Fibroblast of skin of scalp (primary cell): Measurements from ENCODE around the gene NDFIP2. TPM values are rescaled to one million over a fixed set of nuclear protein-coding genes. Genes with fewer than 3 reads are reported as not detected.
A peak's percentile ranks its signal among the peaks of the same experiment; 100 is the strongest.

Experiments used
- DNase-seq: peaks from one replicate; pipeline ENCODE4 v3.0.0-alpha.2; 2013
- polyA plus RNA-seq, 2 experiments: library from polyadenylated mRNA; unstranded; fragments of 120-200 nt; gene quantifications; one replicate each; pipeline ENCODE4 v1.2.1, GENCODE V29; 2013; ENCODE audit not compliant: insufficient read length in 2 of 2

NDFIP2 gene
- 27.1 TPM for polyA plus RNA-seq (2013, experiment 1 of 2; ENCODE audit: insufficient read length)
- 29.3 TPM for polyA plus RNA-seq (2013, experiment 2 of 2; ENCODE audit: insufficient read length)

GRCh38 chr13:79480954-79481684 is at the start of gene NDFIP2:
Gene NDFIP2, plus strand, starts transcription at chr13:79481155. Its CDS starts 49 bp downstream, at chr13:79481204.
- peak; percentile 87 for DNase-seq

- DNase-seq, result no peak
Observed at GRCh38 chr13:79432086-79432485, 48.9 kb upstream of the NDFIP2 start.

GRCh38 chr13:79432992-79433391 is 48.0 kb upstream of the NDFIP2 start:
- DNase-seq, result no peak

GRCh38 chr13:79434556-79434955 is 46.4 kb upstream of the NDFIP2 start:
- DNase-seq, result no peak

GRCh38 chr13:79435561-79435990 is 45.4 kb upstream of the NDFIP2 start:
- DNase-seq, result peak; percentile 48

GRCh38 chr13:79439275-79439674 is 41.7 kb upstream of the NDFIP2 start:
- DNase-seq, result no peak

GRCh38 chr13:79440958-79441528 is 39.9 kb upstream of the NDFIP2 start:
- DNase-seq, result no peak

- peak; percentile 38 for DNase-seq
Observed at GRCh38 chr13:79442221-79442620, 38.7 kb upstream of the NDFIP2 start.

- no peak for DNase-seq
Observed at GRCh38 chr13:79442706-79443105, 38.2 kb upstream of the NDFIP2 start.

- DNase-seq, result no peak
Observed at GRCh38 chr13:79445968-79446645, 34.8 kb upstream of the NDFIP2 start.

GRCh38 chr13:79447141-79447540 is 33.8 kb upstream of the NDFIP2 start:
- DNase-seq, result no peak

- no peak for DNase-seq
Observed at GRCh38 chr13:79447741-79448140, 33.2 kb upstream of the NDFIP2 start.

GRCh38 chr13:79448413-79448812 is 32.5 kb upstream of the NDFIP2 start:
- no peak for DNase-seq

- no peak for DNase-seq
Observed at GRCh38 chr13:79450110-79450509, 30.8 kb upstream of the NDFIP2 start.

- peak; percentile 87 for DNase-seq
Observed at GRCh38 chr13:79451500-79451962, 29.4 kb upstream of the NDFIP2 start.

- no peak for DNase-seq
Observed at GRCh38 chr13:79452239-79452913, 28.6 kb upstream of the NDFIP2 start.

GRCh38 chr13:79455331-79455730 is 25.6 kb upstream of the NDFIP2 start:
- DNase-seq, result peak; percentile 17

- DNase-seq, result no peak
Observed at GRCh38 chr13:79456051-79456450, 24.9 kb upstream of the NDFIP2 start.

- DNase-seq, result no peak
Observed at GRCh38 chr13:79456656-79457365, 24.1 kb upstream of the NDFIP2 start.

- no peak for DNase-seq
Observed at GRCh38 chr13:79457390-79457789, 23.6 kb upstream of the NDFIP2 start.

- peak; percentile 22 for DNase-seq
Observed at GRCh38 chr13:79457948-79458347, 23.0 kb upstream of the NDFIP2 start.

GRCh38 chr13:79458436-79458835 is 22.5 kb upstream of the NDFIP2 start:
- no peak for DNase-seq
